WTC11 (cell line): ENCODE results near the gene TBC1D17. TPM values are rescaled to one million over a fixed set of nuclear protein-coding genes. Genes with fewer than 3 reads are reported as not detected.

Experiments used
- ATAC-seq: fragments of 200-7000 bp; cut with Tn5 transposase; 2 replicates; pipeline ENCODE4 v1.10.0; 2021; ENCODE audit warnings: mild to moderate bottlenecking, moderate library complexity
- CTCF ChIA-PET: fragments of 300-600 bp; sonication (Branson Sonifier 250); formaldehyde crosslinking; loops from one replicate; lab custom pipeline; 2021; ENCODE audit warnings: antibody characterized with exemption; lab: Charles Lee
- POLR2A ChIA-PET: fragments of 350-600 bp; sonication (Branson Sonifier 250); formaldehyde crosslinking; loops from one replicate; lab custom pipeline; 2021; ENCODE audit warnings: antibody characterized with exemption; lab: Charles Lee
- DNase-seq: peaks from one replicate; pipeline ENCODE4 v3.0.0; 2021; ENCODE audit warnings: low spot score
- H3K27ac Mint-ChIP-seq: 2 replicates; pipeline ENCODE4 v1.8.0; 2021; ENCODE audit warnings: mixed read lengths
- H3K27me3 Mint-ChIP-seq: 2 replicates; pipeline ENCODE4 v1.8.0; 2021; ENCODE audit warnings: low read depth, mild to moderate bottlenecking, moderate library complexity, mixed read lengths
- H3K36me3 Mint-ChIP-seq: 2 replicates; pipeline ENCODE4 v1.8.0; 2021; ENCODE audit warnings: mixed read lengths
- H3K4me1 Mint-ChIP-seq: 2 replicates; pipeline ENCODE4 v1.8.0; 2022; ENCODE audit warnings: mixed read lengths
- H3K4me3 Mint-ChIP-seq: 2 replicates; pipeline ENCODE4 v1.8.0; 2021; ENCODE audit warnings: mild to moderate bottlenecking, moderate library complexity, mixed read lengths
- H3K9me3 Mint-ChIP-seq: 2 replicates; pipeline ENCODE4 v1.8.0; 2021; ENCODE audit warnings: mixed read lengths
- CBFB ChIP-seq: sonication (generic); formaldehyde crosslinking; IDR thresholded peaks from 2 replicates; pipeline ENCODE4 v1.8.1; 2022; ENCODE audit warnings: mild to moderate bottlenecking, low read depth, missing genetic modification reagents
- CREB1 ChIP-seq: sonication (generic); formaldehyde crosslinking; IDR thresholded peaks from 2 replicates; pipeline ENCODE4 v1.8.0; 2023; ENCODE audit warnings: mild to moderate bottlenecking, missing genetic modification reagents
- CTCF ChIP-seq: fragments of 200-600 bp; IDR thresholded peaks from 2 replicates; pipeline ENCODE4 v1.8.0; 2022; ENCODE audit warnings: antibody characterized with exemption
- ELF4 ChIP-seq: sonication (generic); formaldehyde crosslinking; IDR thresholded peaks from 2 replicates; pipeline ENCODE4 v1.8.1; 2022; ENCODE audit warnings: low read depth, mild to moderate bottlenecking, moderate library complexity, missing genetic modification reagents
- EMX1 ChIP-seq: fragments of 250-450 bp; sonication (Bioruptor Pico); IDR thresholded peaks from 2 replicates; pipeline ENCODE4 v1.8.0; 2021; ENCODE audit warnings: mild to moderate bottlenecking
- FOXP1 ChIP-seq: sonication (generic); formaldehyde crosslinking; IDR thresholded peaks from 2 replicates; pipeline ENCODE4 v1.8.0; 2022; ENCODE audit warnings: missing genetic modification reagents, mild to moderate bottlenecking, moderate library complexity, borderline replicate concordance
- GTF2I ChIP-seq: fragments of 250-450 bp; sonication (Bioruptor Pico); conservative IDR thresholded peaks from 2 replicates; pipeline ENCODE4 v1.4.0; 2021; ENCODE audit warnings: mild to moderate bottlenecking
- IRF2 ChIP-seq: sonication (generic); formaldehyde crosslinking; IDR thresholded peaks from 2 replicates; pipeline ENCODE4 v1.8.0; 2022; ENCODE audit warnings: low read depth, missing genetic modification reagents, borderline replicate concordance
- NFYB ChIP-seq: sonication (generic); formaldehyde crosslinking; conservative IDR thresholded peaks from 2 replicates; pipeline ENCODE4 v1.8.0; 2022; ENCODE audit warnings: low read depth, missing genetic modification reagents
- PRRX2 ChIP-seq: fragments of 250-450 bp; sonication (Bioruptor Pico); IDR thresholded peaks from 2 replicates; pipeline ENCODE4 v1.8.0; 2021; ENCODE audit warnings: mild to moderate bottlenecking
- RORB ChIP-seq: fragments of 250-450 bp; sonication (Bioruptor Pico); IDR thresholded peaks from 2 replicates; pipeline ENCODE4 v1.9.0; 2021; ENCODE audit warnings: mild to moderate bottlenecking
- TCF7 ChIP-seq: sonication (generic); formaldehyde crosslinking; IDR thresholded peaks from 2 replicates; pipeline ENCODE4 v1.8.0; 2022; ENCODE audit warnings: mild to moderate bottlenecking, low read depth, missing genetic modification reagents, moderate library complexity
- TEAD1 ChIP-seq: sonication (generic); formaldehyde crosslinking; IDR thresholded peaks from 2 replicates; pipeline ENCODE4 v1.8.0; 2022; ENCODE audit warnings: mild to moderate bottlenecking, missing genetic modification reagents
- TP53 ChIP-seq: sonication (generic); formaldehyde crosslinking; IDR thresholded peaks from 2 replicates; pipeline ENCODE4 v1.8.1; 2023; ENCODE audit warnings: mild to moderate bottlenecking, missing genetic modification reagents
- USF1 ChIP-seq: sonication (generic); formaldehyde crosslinking; IDR thresholded peaks from 2 replicates; pipeline ENCODE4 v1.8.0; 2022; ENCODE audit warnings: mild to moderate bottlenecking, missing genetic modification reagents
- ZNF121 ChIP-seq: sonication (generic); formaldehyde crosslinking; IDR thresholded peaks from 2 replicates; pipeline ENCODE4 v1.8.0; 2023; ENCODE audit warnings: missing genetic modification reagents
- ZNF263 ChIP-seq: sonication (generic); formaldehyde crosslinking; IDR thresholded peaks from 2 replicates; pipeline ENCODE4 v1.8.1; 2022; ENCODE audit warnings: low read depth, mild to moderate bottlenecking, moderate library complexity, missing genetic modification reagents
- ZNF281 ChIP-seq: sonication (generic); formaldehyde crosslinking; IDR thresholded peaks from 2 replicates; pipeline ENCODE4 v1.8.0; 2023; ENCODE audit warnings: mild to moderate bottlenecking, missing genetic modification reagents
- ZNF423 ChIP-seq: fragments of 250-450 bp; sonication (Bioruptor Pico); IDR thresholded peaks from 2 replicates; pipeline ENCODE4 v2.1.2; 2022; ENCODE audit warnings: mild to moderate bottlenecking, moderate library complexity
- ZNF671 ChIP-seq: fragments of 250-450 bp; sonication (Bioruptor Pico); IDR thresholded peaks from 2 replicates; pipeline ENCODE4 v1.8.0; 2021; ENCODE audit warnings: mild to moderate bottlenecking
- total RNA-seq: library from RNA; stranded (reverse); gene quantifications from 3 replicates; pipeline ENCODE4 v1.2.3, GENCODE V29; 2021
- TF ChIP-seq, protein P1 (sequence below): fragments of 250-450 bp; sonication (Bioruptor Pico); IDR thresholded peaks from 2 replicates; pipeline ENCODE4 v2.1.2; 2022; ENCODE audit warnings: mild to moderate bottlenecking, moderate library complexity
- TF ChIP-seq, protein P2 (sequence below): sonication (generic); formaldehyde crosslinking; conservative IDR thresholded peaks from 2 replicates; pipeline ENCODE4 v1.8.1; 2023; ENCODE audit warnings: mild to moderate bottlenecking, low read depth, missing genetic modification reagents, moderate library complexity

The TBC1D17 gene
- total RNA-seq, 1 experiment from 2014 or later = 52.8 TPM

DNA sequence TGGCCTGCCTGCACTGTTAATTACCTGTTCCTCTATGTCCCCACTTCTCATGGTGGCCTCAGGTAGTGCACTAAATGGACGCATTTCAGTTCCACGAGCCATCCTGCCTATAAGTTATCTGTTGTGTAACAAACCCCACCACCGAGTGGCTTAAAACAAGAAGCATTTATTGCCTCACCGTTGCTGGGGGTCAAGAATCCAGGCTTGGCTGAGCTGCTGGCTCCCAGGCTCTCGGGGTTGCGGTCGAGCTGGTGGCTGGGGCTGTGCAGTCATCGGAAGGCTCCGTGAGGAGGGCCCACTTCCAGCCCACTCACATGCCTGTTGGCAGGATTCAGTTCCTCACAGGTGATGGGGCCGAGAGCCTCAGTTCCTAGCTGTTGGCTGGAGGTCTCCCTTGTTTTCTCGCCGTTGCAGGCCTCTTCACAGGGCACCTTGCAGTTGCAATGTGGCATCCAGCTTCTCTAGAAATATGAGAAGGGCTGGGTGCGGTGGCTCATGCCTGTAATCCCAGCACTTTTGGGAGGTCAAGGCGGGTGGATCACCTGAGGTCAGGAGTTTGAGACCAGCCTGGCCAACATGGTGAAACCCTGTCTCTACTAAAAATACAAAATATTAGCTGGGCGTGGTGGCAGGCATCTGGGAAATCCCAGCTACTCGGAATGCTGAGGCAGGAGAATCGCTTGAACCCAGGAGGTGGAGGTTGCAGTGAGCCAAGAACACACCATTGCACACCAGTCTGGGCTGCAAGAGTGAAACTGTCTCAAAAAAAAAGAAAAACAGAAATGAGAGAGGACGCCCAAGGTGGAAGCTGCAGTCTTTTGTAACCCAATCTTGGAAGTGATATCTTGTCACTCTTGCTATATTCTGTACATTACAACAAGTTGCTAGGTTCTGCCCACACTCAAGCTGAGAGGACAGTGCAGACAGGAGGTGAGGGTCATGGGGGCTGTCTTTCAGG lies 33.1 kb upstream of the TBC1D17 start:
- peaks cover 18% of the 10 kb centered on the region for H3K36me3 Mint-ChIP-seq
- no peak overlapping the region for H3K4me3 Mint-ChIP-seq
- no peak overlapping the region for H3K27ac Mint-ChIP-seq
- ChIA-PET POLR2A (no interaction called here), CTCF (interaction anchor here (0.6 to 1.9 kb wide), 7 partner anchors 14 to 127 kb away, joined by 3 to 9 read pairs (median 3); partner anchors contain the start of gene AP2A1)
- ATAC-seq = no peak
- no peaks in the 10 kb centered on the region; the same call in 1 of the 2 replicates for H3K27me3 Mint-ChIP-seq
- H3K9me3 Mint-ChIP-seq = peaks cover 10% of the 10 kb centered on the region
- TF ChIP-seq ZNF423 (CRISPR knock-in tag) = no peak
- TF ChIP-seq ELF4 (CRISPR knock-in tag) = no peak
- no peak for TF ChIP-seq ZNF281 (CRISPR knock-in tag)
- TF ChIP-seq TCF7 (CRISPR knock-in tag) = no peak
- no peak for TF ChIP-seq ZNF263 (CRISPR knock-in tag)
- TF ChIP-seq PRRX2 (CRISPR knock-in tag) = no peak
- TF ChIP-seq, protein P1, sequence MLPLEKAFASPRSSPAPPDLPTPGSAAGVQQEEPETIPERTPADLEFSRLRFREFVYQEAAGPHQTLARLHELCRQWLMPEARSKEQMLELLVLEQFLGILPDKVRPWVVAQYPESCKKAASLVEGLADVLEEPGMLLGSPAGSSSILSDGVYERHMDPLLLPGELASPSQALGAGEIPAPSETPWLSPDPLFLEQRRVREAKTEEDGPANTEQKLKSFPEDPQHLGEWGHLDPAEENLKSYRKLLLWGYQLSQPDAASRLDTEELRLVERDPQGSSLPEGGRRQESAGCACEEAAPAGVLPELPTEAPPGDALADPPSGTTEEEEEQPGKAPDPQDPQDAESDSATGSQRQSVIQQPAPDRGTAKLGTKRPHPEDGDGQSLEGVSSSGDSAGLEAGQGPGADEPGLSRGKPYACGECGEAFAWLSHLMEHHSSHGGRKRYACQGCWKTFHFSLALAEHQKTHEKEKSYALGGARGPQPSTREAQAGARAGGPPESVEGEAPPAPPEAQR (CRISPR knock-in tag) = no peak
- TF ChIP-seq CBFB (CRISPR knock-in tag) = no peak
- no peak for TF ChIP-seq CREB1 (CRISPR knock-in tag)
- TF ChIP-seq USF1 (CRISPR knock-in tag) = no peak
- TF ChIP-seq, all 79 proteins: peak for 0
- H3K4me1 Mint-ChIP-seq = peaks cover 3% of the 10 kb centered on the region; the same call in 1 of the 2 replicates
- no peak for DNase-seq

DNA sequence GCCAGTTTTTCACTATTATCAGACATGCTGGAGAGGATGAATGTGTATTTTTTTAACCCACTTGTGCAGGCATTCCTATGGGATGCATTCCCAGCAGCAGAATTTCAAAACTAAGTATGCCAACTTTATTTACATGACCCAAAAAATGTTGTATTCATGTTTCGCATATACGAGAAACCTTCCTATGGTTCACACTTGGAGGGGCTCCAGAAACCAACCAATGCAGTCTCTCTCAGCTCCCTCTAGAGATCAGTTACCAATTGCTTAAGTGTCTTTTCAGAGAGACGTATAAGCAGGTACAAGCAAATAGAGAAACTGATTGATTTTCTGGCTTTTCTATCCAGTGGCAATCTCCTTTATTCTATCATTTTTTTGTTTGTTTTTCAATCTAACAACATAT lies 32.1 kb upstream of the TBC1D17 start:
- no peak overlapping the region for H3K27ac Mint-ChIP-seq
- peaks cover 16% of the 10 kb centered on the region for H3K36me3 Mint-ChIP-seq
- H3K9me3 Mint-ChIP-seq = peaks cover 10% of the 10 kb centered on the region
- ATAC-seq = no peak
- ChIA-PET CTCF (interaction anchor here (0.6 to 1.9 kb wide), 5 partner anchors 13 to 128 kb away, joined by 3 to 9 read pairs (median 3); no protein-coding TSS in a partner anchor), POLR2A (no interaction called here)
- TF ChIP-seq IRF2 (CRISPR knock-in tag) (no peak), EMX1 (no peak), GTF2I (CRISPR knock-in tag) (no peak), TP53 (CRISPR knock-in tag) (no peak), FOXP1 (CRISPR knock-in tag) (no peak), NFYB (no peak), ZNF671 (CRISPR knock-in tag) (no peak), RORB (no peak)
- DNase-seq = no peak
- H3K27me3 Mint-ChIP-seq = no peaks in the 10 kb centered on the region; the same call in 1 of the 2 replicates
- no peak overlapping the region for H3K4me3 Mint-ChIP-seq
- peaks cover 9% of the 10 kb centered on the region for H3K4me1 Mint-ChIP-seq

DNA sequence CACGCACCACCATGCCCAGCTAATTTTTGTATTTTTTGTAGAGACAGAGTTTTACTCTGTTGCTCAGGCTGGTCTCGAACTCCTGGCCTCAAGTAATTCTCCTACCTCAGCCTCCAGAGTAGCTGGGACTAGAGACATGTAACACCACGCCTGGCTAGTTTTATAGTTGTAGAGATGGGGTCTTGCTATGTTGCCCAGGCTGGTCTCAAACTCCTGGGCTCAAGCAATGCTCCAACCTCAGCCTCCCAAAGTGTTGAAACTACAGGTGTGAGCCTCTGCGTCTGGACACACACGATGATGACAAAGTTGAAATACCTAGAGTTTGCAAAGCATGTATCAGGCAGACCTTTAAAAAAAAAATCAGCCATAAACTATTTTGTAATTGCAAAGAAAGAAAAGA lies 31.1 kb upstream of the TBC1D17 start:
- ChIA-PET CTCF (no interaction called here), POLR2A (no interaction called here)
- no peak for DNase-seq
- ATAC-seq = no peak
- Mint-ChIP-seq H3K27me3 (no peaks in the 10 kb centered on the region; the same call in 1 of the 2 replicates), H3K36me3 (peaks cover 12% of the 10 kb centered on the region), H3K4me3 (no peak overlapping the region), H3K9me3 (peaks cover 10% of the 10 kb centered on the region), H3K4me1 (peaks cover 9% of the 10 kb centered on the region), H3K27ac (no peak overlapping the region)
- TF ChIP-seq EMX1 (no peak), CTCF (no peak), ZNF121 (CRISPR knock-in tag) (peak; percentile 74; the same call in 1 of the 2 replicates), TEAD1 (CRISPR knock-in tag) (no peak)
- TF ChIP-seq, protein P2, sequence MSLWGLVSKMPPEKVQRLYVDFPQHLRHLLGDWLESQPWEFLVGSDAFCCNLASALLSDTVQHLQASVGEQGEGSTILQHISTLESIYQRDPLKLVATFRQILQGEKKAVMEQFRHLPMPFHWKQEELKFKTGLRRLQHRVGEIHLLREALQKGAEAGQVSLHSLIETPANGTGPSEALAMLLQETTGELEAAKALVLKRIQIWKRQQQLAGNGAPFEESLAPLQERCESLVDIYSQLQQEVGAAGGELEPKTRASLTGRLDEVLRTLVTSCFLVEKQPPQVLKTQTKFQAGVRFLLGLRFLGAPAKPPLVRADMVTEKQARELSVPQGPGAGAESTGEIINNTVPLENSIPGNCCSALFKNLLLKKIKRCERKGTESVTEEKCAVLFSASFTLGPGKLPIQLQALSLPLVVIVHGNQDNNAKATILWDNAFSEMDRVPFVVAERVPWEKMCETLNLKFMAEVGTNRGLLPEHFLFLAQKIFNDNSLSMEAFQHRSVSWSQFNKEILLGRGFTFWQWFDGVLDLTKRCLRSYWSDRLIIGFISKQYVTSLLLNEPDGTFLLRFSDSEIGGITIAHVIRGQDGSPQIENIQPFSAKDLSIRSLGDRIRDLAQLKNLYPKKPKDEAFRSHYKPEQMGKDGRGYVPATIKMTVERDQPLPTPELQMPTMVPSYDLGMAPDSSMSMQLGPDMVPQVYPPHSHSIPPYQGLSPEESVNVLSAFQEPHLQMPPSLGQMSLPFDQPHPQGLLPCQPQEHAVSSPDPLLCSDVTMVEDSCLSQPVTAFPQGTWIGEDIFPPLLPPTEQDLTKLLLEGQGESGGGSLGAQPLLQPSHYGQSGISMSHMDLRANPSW (CRISPR knock-in tag) = no peak
